Fibroblast of villous mesenchyme (primary cell): ENCODE data around the gene CD46. TPM values are rescaled to one million over a fixed set of nuclear protein-coding genes. Genes with fewer than 3 reads are reported as not detected.

Experiments
- DNase-seq: peaks from one replicate; pipeline ENCODE4 v3.0.0-alpha.2; 2010; ENCODE audit warnings: low read depth
- H3K4me3 ChIP-seq: 2 replicates; pipeline ENCODE4 v1.5.1; 2011; ENCODE audit warnings: low read depth, mild to moderate bottlenecking, low read length
- total RNA-seq: library from RNA; depleted of rRNA; stranded (reverse); fragments of >200 nt; gene quantifications from 2 replicates; pipeline ENCODE4 v1.2.3, GENCODE V29; 2012
- TF ChIP-seq, protein P1 (sequence below): IDR thresholded peaks from 2 replicates; pipeline ENCODE4 v1.5.1; 2012; ENCODE audit warnings: low read depth, mild to moderate bottlenecking, low read length; ENCODE audit not compliant: insufficient read depth

The CD46 gene
- total RNA-seq, 1 donor: 153 TPM

- TF ChIP-seq, protein P1, sequence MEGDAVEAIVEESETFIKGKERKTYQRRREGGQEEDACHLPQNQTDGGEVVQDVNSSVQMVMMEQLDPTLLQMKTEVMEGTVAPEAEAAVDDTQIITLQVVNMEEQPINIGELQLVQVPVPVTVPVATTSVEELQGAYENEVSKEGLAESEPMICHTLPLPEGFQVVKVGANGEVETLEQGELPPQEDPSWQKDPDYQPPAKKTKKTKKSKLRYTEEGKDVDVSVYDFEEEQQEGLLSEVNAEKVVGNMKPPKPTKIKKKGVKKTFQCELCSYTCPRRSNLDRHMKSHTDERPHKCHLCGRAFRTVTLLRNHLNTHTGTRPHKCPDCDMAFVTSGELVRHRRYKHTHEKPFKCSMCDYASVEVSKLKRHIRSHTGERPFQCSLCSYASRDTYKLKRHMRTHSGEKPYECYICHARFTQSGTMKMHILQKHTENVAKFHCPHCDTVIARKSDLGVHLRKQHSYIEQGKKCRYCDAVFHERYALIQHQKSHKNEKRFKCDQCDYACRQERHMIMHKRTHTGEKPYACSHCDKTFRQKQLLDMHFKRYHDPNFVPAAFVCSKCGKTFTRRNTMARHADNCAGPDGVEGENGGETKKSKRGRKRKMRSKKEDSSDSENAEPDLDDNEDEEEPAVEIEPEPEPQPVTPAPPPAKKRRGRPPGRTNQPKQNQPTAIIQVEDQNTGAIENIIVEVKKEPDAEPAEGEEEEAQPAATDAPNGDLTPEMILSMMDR: no peak
- DNase-seq: no peak
- no peak overlapping the region for H3K4me3 ChIP-seq
These were observed 11.6 kb upstream of the CD46 start for GRCh38 chr1:207740207-207740606.

GRCh38 chr1:207742850-207743555 lies 8.9 kb upstream of the CD46 start:
- TF ChIP-seq, protein P1: no peak
- no peak for DNase-seq
- no peak overlapping the region for H3K4me3 ChIP-seq

- no peak overlapping the region for H3K4me3 ChIP-seq
- TF ChIP-seq, protein P1: no peak
- DNase-seq: no peak
These were observed 7.8 kb upstream of the CD46 start for GRCh38 chr1:207744000-207744534.

- no peak overlapping the region for H3K4me3 ChIP-seq
- TF ChIP-seq, protein P1: no peak
- DNase-seq: peak; percentile 17
These were observed 6.6 kb upstream of the CD46 start for GRCh38 chr1:207745285-207745684.

GRCh38 chr1:207745839-207746767 lies 5.8 kb upstream of the CD46 start:
- DNase-seq: no peak
- no peak overlapping the region for H3K4me3 ChIP-seq
- TF ChIP-seq, protein P1: no peak

GRCh38 chr1:207747627-207748492 lies 4.0 kb upstream of the CD46 start:
- no peak for DNase-seq
- TF ChIP-seq, protein P1: no peak
- H3K4me3 ChIP-seq: no peak overlapping the region
